Upper lobe of left lung (tissue), 6 donors: ENCODE measurements around the gene UBE2I. TPM values are rescaled to one million over a fixed set of nuclear protein-coding genes. Genes with fewer than 3 reads are reported as not detected.

Experiments
- ATAC-seq, 2 donors: fragments of 200-7000 bp; cut with Tn5 transposase; one replicate each; pipeline ENCODE4 v1.9.1; 2022; ENCODE audit warnings: mild to moderate bottlenecking in 2 of 2, moderate library complexity in 2 of 2; ENCODE audit not compliant: low FRiP score in 2 of 2
- DNase-seq, 2 donors: peaks; one replicate each; pipeline ENCODE4 v3.0.0-alpha.2; 2019 to 2020
- H3K27ac ChIP-seq, 4 donors: fragments of 200-600 bp; sonication (generic); one replicate each; pipeline ENCODE4 v1.5.1; 2016 to 2019
- H3K27me3 ChIP-seq, 4 donors: fragments of 200-600 bp; sonication (generic); one replicate each; pipeline ENCODE4 v1.5.1; 2017 to 2019
- H3K36me3 ChIP-seq, 4 donors: fragments of 200-600 bp; sonication (generic); one replicate each; pipeline ENCODE4 v1.5.1; 2016 to 2019
- H3K4me1 ChIP-seq, 4 donors: fragments of 200-600 bp; sonication (generic); one replicate each; pipeline ENCODE4 v1.5.1; 2018 to 2019
- H3K4me3 ChIP-seq, 4 donors: fragments of 200-600 bp; sonication (generic); one replicate each; pipeline ENCODE4 v1.5.1; 2017 to 2019; ENCODE audit warnings: mild to moderate bottlenecking in 2 of 4, moderate library complexity in 1 of 4
- H3K9me3 ChIP-seq, 4 donors: fragments of 200-600 bp; sonication (generic); one replicate each; pipeline ENCODE4 v1.5.1; 2018 to 2019
- EP300 ChIP-seq, 4 donors: sonication (generic); formaldehyde crosslinking; IDR thresholded peaks; one replicate each; pipeline ENCODE4 v1.5.1; 2017; ENCODE audit warnings: antibody characterized with exemption in 4 of 4, control low read depth in 2 of 4
- POLR2A ChIP-seq, 4 donors: fragments of 450-650 bp; IDR thresholded peaks; one replicate each; pipeline ENCODE4 v1.5.1; 2016 to 2017; ENCODE audit warnings: antibody characterized with exemption in 4 of 4, mild to moderate bottlenecking in 2 of 4
- POLR2AphosphoS5 ChIP-seq, 2 donors: sonication (generic); formaldehyde crosslinking; IDR thresholded peaks; one replicate each; pipeline ENCODE4 v1.5.1; 2017; ENCODE audit warnings: antibody characterized with exemption in 2 of 2
- WGBS, 2 donors: methylation state at CpG; one replicate each; pipeline ENCODE4 v1.1.5; 2017 to 2018; 5-methylcytosine and 5-hydroxymethylcytosine counted together
- total RNA-seq, 6 donors: library from RNA; depleted of rRNA in 4 of 6; stranded (reverse); fragments of >200 nt in 4 of 6; gene quantifications; one replicate each; pipeline versions ENCODE4 v1.1.0 to v1.2.1, GENCODE V29; 2016 to 2021
- TF ChIP-seq, protein P1 (sequence below), 6 experiments: fragments of 450-650 bp in 4 of 6; fragments of 200-600 bp in 2 of 6; sonication (generic) in 2 of 6; IDR thresholded peaks; one replicate each; pipeline ENCODE4 v1.5.1; 2016 to 2019; ENCODE audit warnings: antibody characterized with exemption in 6 of 6
- donor health status: DM: no; HTN: no; CAD: no; lungs with moderate emphysema.
- donor health status: DM: no; HTN: yes; CAD: no; lungs with severe emphysema.

The UBE2I gene
- total RNA-seq, 6 donors from 2014 or later = 51.4 to 113 (median 92.0) TPM

DNA sequence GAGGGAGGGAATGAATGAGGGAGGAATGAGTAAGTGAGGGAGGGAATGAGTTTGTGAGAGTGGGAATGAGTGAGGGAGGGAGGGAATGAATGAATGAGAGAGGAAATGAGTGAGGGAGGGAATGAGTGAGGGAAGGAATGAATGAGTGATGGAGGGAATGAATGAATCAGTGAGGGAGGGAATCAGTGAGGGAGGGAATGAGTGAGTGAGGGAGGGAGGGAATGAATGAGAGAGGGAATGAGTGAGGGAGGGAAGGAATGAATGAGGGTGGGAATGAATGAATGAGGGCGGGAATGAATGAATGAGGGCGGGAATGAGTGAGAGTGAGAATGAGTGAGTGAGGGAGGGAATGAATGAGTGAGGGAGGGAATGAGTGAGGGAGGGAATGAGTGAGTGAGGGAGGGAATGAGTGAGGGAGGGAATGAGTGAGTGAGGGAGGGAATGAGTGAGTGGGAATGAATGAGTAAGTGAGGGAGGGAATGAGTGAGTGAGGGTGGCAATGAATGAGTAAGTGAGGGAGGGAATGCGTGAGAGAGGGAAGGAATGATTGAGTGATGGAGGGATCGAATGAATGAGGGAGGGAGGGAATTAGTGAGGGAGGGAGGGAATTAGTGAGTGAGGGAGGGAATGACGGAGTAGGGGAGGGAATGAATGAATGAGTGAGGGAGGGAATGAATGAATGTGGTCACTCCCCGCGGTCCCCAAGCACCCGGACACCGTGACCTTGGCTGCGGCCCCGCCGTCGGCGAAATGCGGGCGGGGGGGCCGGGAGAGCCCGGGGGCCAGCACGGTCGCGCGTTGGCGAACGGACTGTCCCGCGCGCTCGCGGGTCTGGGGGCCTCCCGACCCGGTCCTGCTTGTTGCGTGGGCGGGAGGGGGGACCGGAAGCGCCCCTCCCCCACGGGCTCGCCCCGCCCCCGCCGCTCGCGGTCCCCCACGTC lies 1.1 kb upstream of the UBE2I start:
- no peaks in the 10 kb centered on the region for H3K27me3 ChIP-seq
- H3K4me1 ChIP-seq = peaks cover 28 to 45% (median 30%) of the 10 kb centered on the region in 4 donors
- TF ChIP-seq EP300 (IDR thresholded peaks at IDR 0.05) = no peak
- TF ChIP-seq POLR2A (IDR thresholded peaks at IDR 0.05) = no peak
- TF ChIP-seq, protein P1, sequence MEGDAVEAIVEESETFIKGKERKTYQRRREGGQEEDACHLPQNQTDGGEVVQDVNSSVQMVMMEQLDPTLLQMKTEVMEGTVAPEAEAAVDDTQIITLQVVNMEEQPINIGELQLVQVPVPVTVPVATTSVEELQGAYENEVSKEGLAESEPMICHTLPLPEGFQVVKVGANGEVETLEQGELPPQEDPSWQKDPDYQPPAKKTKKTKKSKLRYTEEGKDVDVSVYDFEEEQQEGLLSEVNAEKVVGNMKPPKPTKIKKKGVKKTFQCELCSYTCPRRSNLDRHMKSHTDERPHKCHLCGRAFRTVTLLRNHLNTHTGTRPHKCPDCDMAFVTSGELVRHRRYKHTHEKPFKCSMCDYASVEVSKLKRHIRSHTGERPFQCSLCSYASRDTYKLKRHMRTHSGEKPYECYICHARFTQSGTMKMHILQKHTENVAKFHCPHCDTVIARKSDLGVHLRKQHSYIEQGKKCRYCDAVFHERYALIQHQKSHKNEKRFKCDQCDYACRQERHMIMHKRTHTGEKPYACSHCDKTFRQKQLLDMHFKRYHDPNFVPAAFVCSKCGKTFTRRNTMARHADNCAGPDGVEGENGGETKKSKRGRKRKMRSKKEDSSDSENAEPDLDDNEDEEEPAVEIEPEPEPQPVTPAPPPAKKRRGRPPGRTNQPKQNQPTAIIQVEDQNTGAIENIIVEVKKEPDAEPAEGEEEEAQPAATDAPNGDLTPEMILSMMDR (IDR thresholded peaks at IDR 0.05) = no peak
- no peak for TF ChIP-seq POLR2AphosphoS5 (IDR thresholded peaks at IDR 0.05)
- peaks cover 0 to 10% (median 4%) of the 10 kb centered on the region in 4 donors for H3K36me3 ChIP-seq
- no peaks in the 10 kb centered on the region for H3K9me3 ChIP-seq
- H3K27ac ChIP-seq = peak overlapping the region; percentile 97 to 99 (median 98)
- DNase-seq (no peak), ATAC-seq (no peak)
- WGBS, 2 donors = 6 to 12% methylated on average over 14 to 33 of the region's 43 CpGs
- peak overlapping the region; percentile 42 to 91 (median 84) for H3K4me3 ChIP-seq

DNA sequence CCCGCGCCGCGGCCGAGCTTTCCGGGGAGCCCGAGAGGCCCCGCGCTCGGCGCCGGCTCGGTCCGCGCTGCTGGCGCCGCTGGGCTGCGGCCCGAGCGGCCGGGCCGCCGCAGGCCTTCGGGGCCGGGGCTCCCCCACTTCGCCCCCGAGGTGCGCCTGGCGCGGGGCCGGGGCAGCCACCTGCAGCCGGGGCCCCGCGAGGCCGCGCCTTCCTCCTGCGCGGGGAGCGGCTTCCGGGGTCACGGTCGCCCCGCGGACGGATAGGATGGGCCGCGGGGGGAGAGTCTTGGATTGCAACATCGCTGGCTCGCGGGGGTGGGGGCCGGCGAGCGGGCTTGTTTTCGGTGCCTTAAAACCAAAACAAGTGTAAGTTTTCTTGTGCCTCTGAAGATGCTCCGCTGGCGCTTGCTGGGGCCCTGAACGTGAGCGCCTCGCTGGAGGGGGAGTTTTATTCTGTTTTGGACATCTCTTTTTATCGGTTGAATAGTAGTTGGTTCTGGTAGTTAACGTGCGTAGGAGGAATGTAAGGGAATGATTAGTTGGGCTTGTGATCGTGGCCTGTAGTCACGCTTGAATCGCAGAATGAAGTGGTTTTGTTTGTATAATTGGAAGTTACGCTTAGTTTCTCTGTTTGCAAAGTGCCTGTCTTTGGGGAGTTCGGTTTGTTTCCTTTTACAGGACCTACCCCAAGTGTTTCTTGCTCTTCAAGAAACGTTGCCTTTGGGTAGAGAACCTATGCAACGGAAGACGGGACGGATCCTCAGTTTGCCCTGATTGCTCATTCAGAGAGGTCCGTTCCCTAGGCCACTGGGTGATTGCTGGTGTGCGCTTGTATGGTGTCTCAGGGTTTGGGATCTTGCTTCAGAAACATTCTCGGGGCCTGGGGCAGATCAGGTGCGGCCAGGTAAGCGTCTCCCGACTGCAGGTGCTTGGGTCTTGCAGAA lies 724 bp downstream of the UBE2I start:
- Histone ChIP-seq H3K27ac (peak overlapping the region; percentile 69 to 99 (median 86)), H3K4me3 (peak overlapping the region; percentile 81 to 91 (median 84)), H3K9me3 (no peaks in the 10 kb centered on the region), H3K4me1 (peaks cover 31 to 47% (median 32%) of the 10 kb centered on the region in 4 donors), H3K27me3 (no peaks in the 10 kb centered on the region), H3K36me3 (peaks cover 8 to 27% (median 21%) of the 10 kb centered on the region in 4 donors)
- TF ChIP-seq, protein P1 (IDR thresholded peaks at IDR 0.05) = peak in 1 of 6 experiments; percentile 6
- TF ChIP-seq POLR2AphosphoS5 (IDR thresholded peaks at IDR 0.05) (peak; percentile 11 to 36), EP300 (IDR thresholded peaks at IDR 0.05) (no peak), POLR2A (IDR thresholded peaks at IDR 0.05) (no peak)
- no peak for ATAC-seq
- 1% methylated on average over 18 to 36 of the region's 77 CpGs for WGBS, 2 donors
- peak; percentile 77 to 92 for DNase-seq

DNA sequence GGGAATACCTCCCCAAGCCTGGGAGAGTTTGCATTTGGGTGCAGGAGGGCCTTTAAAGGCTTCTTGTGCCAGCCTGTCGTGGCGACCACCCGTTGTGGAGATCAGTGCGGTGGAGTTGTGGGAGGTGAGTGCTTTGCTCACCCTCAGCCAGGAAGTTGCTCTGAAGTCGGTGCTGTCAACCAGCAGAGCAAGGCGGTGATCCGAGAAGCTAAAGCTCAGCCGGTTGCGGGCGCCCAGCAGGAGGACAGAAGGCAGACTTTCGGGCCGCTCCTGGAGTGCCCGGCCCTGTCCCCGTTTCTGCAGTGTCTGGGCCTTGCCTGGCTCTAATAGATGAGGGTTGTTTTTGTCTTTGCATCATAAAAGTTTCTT lies 1.4 kb downstream of the UBE2I start:
- Histone ChIP-seq H3K27ac (peak overlapping the region in 3 of 4 donors; percentile 69 to 99 (median 98)), H3K27me3 (no peaks in the 10 kb centered on the region), H3K36me3 (peaks cover 14 to 33% (median 28%) of the 10 kb centered on the region in 4 donors), H3K4me3 (peak overlapping the region; percentile 81 to 91 (median 84)), H3K9me3 (no peaks in the 10 kb centered on the region), H3K4me1 (peaks cover 31 to 47% (median 32%) of the 10 kb centered on the region in 4 donors)
- DNase-seq (no peak), ATAC-seq (no peak)
- WGBS, 2 donors = 0 to 4% methylated on average over 6 to 14 of the region's 14 CpGs
- no peak for TF ChIP-seq POLR2A (IDR thresholded peaks at IDR 0.05)
- no peak for TF ChIP-seq POLR2AphosphoS5 (IDR thresholded peaks at IDR 0.05)
- TF ChIP-seq EP300 (IDR thresholded peaks at IDR 0.05) = no peak
- TF ChIP-seq, protein P1 (IDR thresholded peaks at IDR 0.05) = no peak

DNA sequence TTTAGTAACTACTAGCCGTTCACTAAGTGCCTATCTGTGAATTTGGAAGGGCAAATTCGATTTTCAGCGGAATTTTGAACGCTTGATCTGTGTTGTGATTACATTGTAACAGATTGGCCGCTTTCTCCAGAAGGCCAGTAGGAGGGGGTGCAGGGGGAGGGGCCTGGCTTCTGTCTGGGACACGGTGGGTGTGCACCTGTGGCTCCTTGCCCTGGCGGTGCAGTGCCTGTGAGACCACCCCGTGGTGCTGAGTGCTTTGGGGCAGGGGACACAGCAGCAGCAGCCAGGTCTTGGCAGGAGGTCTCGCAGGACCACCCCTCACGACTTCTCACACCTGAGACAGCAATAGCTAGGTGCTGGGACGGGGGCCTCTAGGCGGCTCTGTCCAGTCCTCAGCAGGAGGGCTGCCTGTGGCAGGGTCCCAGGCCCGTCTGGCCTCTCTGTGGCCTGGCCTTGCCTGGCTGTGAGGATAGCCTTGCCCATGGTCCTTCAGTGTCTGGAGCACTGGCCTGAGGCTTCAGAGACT lies 1.8 kb downstream of the UBE2I start:
- H3K36me3 ChIP-seq = peaks cover 19 to 38% (median 32%) of the 10 kb centered on the region in 4 donors
- H3K4me3 ChIP-seq = peak overlapping the region; percentile 81 to 91 (median 84)
- H3K27ac ChIP-seq = peak overlapping the region in 3 of 4 donors; percentile 2 to 98 (median 69)
- WGBS, 2 donors = 9 to 15% methylated on average over 5 to 12 of the region's 13 CpGs
- H3K27me3 ChIP-seq = no peaks in the 10 kb centered on the region
- no peaks in the 10 kb centered on the region for H3K9me3 ChIP-seq
- H3K4me1 ChIP-seq = peaks cover 31 to 47% (median 32%) of the 10 kb centered on the region in 4 donors
- ATAC-seq (no peak), DNase-seq (no peak)
- TF ChIP-seq POLR2A (IDR thresholded peaks at IDR 0.05) (no peak), POLR2AphosphoS5 (IDR thresholded peaks at IDR 0.05) (no peak), EP300 (IDR thresholded peaks at IDR 0.05) (no peak)
- TF ChIP-seq, protein P1 (IDR thresholded peaks at IDR 0.05) = no peak
